Endothelial cell of coronary artery (primary cell): ENCODE data around the gene CSF3. TPM values are rescaled to one million over a fixed set of nuclear protein-coding genes. Genes with fewer than 3 reads are reported as not detected.

ENCODE experiments used
- total RNA-seq: library from RNA; depleted of rRNA; stranded (reverse); fragments of >200 nt; gene quantifications from 2 replicates; pipeline ENCODE4 v1.2.3, GENCODE V29; 2014

Gene CSF3
- total RNA-seq: 0.47 and 1.5 TPM in 2 replicates

DNA sequence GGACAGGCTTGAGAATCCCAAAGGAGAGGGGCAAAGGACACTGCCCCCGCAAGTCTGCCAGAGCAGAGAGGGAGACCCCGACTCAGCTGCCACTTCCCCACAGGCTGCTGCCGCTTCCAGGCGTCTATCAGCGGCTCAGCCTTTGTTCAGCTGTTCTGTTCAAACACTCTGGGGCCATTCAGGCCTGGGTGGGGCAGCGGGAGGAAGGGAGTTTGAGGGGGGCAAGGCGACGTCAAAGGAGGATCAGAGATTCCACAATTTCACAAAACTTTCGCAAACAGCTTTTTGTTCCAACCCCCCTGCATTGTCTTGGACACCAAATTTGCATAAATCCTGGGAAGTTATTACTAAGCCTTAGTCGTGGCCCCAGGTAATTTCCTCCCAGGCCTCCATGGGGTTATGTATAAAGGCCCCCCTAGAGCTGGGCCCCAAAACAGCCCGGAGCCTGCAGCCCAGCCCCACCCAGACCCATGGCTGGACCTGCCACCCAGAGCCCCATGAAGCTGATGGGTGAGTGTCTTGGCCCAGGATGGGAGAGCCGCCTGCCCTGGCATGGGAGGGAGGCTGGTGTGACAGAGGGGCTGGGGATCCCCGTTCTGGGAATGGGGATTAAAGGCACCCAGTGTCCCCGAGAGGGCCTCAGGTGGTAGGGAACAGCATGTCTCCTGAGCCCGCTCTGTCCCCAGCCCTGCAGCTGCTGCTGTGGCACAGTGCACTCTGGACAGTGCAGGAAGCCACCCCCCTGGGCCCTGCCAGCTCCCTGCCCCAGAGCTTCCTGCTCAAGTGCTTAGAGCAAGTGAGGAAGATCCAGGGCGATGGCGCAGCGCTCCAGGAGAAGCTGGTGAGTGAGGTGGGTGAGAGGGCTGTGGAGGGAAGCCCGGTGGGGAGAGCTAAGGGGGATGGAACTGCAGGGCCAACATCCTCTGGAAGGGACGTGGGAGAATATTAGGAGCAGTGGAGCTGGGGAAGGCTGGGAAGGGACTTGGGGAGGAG is at the start of gene CSF3:
Gene CSF3 (plus strand): TSS at position 436 of the 993 bp plus-strand sequence. CDS start 35 bp downstream, at position 471.

DNA sequence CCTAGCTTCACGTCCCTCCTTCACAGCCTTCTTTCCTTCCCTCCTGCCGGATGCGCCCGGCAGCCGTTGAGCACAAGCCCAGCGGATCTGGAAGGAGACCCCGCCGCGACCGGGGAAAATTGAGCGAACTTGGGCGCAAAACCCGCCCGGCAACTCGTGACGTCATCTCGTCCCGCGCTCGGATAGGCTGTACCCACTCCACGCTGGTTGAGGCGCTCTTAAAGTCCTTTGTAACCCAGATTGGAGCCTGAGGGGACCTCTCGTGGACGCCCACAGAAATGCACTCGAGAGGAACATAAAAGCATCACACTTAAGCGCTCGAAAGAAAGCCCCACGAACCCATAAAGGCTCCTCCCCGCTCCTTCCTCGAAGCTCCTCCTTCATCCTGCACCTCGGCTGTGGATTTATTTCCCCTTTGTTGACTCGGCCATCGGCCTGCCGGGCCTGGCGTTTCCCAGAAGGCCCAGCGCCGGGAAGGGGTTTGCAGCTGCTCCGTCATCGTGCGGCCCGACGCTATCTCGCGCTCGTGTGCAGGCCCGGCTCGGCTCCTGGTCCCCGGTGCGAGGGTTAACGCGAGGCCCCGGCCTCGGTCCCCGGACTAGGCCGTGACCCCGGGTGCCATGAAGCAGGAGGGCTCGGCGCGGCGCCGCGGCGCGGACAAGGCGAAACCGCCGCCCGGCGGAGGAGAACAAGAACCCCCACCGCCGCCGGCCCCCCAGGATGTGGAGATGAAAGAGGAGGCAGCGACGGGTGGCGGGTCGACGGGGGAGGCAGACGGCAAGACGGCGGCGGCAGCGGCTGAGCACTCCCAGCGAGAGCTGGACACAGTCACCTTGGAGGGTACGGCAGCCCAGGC is 34.7 kb upstream of the CSF3 start, which contains the start of gene PSMD3:
Gene PSMD3 (plus strand): TSS at position 457 of the 856 bp plus-strand sequence. CDS start 164 bp downstream, at position 621.

DNA sequence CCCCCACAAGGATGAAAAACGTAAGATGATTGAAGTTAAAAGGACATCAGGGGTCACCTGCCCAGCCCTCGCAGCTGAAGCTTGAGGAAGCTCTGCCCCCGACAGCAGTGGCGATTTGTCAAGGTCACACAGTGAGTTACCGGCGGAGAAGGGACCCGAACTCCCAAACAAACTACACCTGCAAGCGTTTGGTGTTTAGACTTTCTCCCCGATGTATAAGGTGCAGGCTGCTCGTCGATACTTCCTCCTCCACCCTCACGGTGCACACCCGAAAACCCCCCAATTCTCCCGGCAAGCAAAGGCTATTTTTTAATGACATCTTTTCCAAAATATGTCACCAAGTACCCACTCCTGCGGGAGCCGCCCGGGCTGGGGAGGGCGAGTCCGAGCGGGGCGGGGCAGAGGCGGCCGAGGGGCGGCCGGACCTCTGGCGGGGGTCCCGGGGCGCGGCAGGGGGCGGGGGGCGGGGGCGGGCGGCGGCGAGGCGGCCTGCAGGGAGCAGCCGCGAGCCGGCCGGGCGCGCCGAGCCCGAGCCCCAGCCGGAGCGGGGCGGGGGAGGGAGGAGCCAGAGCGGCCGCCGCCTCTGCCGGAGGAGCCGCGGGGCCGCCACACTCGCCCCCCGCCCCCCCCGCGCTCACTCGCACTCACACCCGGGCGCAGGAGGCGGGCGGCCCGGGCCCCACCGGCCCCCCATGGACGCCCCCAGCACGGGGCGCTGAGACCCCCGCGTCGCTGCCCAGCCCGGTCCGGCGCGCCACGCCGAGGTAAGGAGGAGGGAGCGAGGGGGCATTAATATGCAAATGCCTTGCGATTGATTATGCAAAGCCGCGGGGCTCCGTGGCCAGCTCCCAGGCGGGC is 47.3 kb downstream of the CSF3 start, which contains the start of gene THRA:
Gene THRA (plus strand): TSS at position 637 of the 858 bp plus-strand sequence. CDS start 11,524 bp downstream, outside the sequence.

Other genes with a start within 250 kb of the CSF3 start
- gene IKZF3, start 151.1 kb upstream of the CSF3 start, total RNA-seq: not detected in 2 replicates
- not detected in 2 replicates for gene ZPBP2, start 147.2 kb upstream of the CSF3 start, total RNA-seq
- 1.4 and 7.1 TPM in 2 replicates for gene GSDMB, start 96.8 kb upstream of the CSF3 start, total RNA-seq
- 22.4 and 35.8 TPM in 2 replicates for gene ORMDL3, start 87.8 kb upstream of the CSF3 start, total RNA-seq
- gene LRRC3C, start 87.7 kb upstream of the CSF3 start, total RNA-seq: not detected in 2 replicates
- not detected in 2 replicates for gene GSDMA, start 52.4 kb upstream of the CSF3 start, total RNA-seq
- gene PSMD3, start 34.6 kb upstream of the CSF3 start, total RNA-seq: 90.3 and 118 TPM in 2 replicates
- 37.1 and 41.1 TPM in 2 replicates for gene MED24, start 39.0 kb downstream of the CSF3 start, total RNA-seq
- gene THRA, start 47.5 kb downstream of the CSF3 start, total RNA-seq: 13.2 and 20.2 TPM in 2 replicates
- gene NR1D1, start 85.1 kb downstream of the CSF3 start, total RNA-seq: 0.54 and 0.75 TPM in 2 replicates
- gene MSL1, start 106.5 kb downstream of the CSF3 start, total RNA-seq: 33.3 and 40.9 TPM in 2 replicates
- 22.2 and 28.4 TPM in 2 replicates for gene CASC3, start 125.1 kb downstream of the CSF3 start, total RNA-seq
- 0.99 and 1.3 TPM in 2 replicates for gene RAPGEFL1, start 162.0 kb downstream of the CSF3 start, total RNA-seq
- 5.7 and 7.8 TPM in 2 replicates for gene WIPF2, start 203.9 kb downstream of the CSF3 start, total RNA-seq